ENCODE data around the gene FZD4.

DNA sequence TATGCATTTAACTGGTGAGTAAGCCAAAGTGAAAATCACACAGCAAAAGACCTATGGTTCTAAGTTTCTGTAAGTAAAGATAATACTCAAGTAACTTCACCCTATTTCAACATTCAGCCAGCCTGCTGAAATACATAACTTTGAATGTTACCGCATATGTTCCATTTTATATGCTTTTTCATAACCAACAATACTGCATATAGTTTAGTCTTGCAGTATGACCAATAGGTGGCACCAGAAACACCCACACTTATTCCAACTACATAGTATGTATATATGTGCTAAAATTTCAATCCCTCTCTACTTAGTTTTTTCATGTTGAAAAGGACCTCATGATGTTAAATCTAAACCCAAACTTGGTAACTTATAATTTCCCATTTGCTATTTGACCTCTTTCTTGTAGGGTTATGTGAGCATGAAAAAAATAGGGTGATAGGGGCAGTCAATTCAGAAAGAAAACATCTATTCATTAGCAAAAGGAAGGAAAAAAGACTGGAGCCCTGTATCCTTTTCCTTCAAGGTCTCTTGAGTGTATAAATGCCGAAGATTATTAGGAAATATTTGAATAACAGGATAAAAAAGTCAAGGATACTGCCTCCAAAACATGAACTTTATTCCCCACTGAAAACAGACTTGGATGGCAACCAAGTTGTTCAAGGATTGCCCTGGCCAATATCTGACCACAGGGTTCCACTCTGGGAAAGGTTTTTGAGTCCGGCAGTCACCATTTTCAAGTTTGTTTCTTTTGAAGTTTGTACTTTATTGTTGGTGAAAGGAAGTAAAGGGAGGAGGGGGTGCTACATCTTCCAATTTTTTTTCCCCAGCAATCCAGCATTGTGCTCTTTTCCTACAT is 23.8 kb upstream of the FZD4 start:
- TF ChIP-seq FOXP2 (optimal IDR thresholded peaks at IDR 0.05; ENCODE audit: borderline replicate concordance, extremely low read depth, extremely low read length, insufficient read depth) (no peak), TAF1 (IDR thresholded peaks at IDR 0.05; ENCODE audit: borderline replicate concordance, insufficient read depth, low read length) (no peak), SIN3A (IDR thresholded peaks at IDR 0.05; ENCODE audit: borderline replicate concordance, insufficient read depth, low read length) (no peak)
